GM18870 (cell line): ENCODE measurements around the gene SH3YL1.
"Not testable (repeated sequence)": the region's sequence is repeated elsewhere in the genome, so short reads cannot be mapped to it uniquely, and the experiment has no call there.

Experiments
- ATAC-seq: cut with Tn5 transposase; IDR thresholded peaks from one replicate; pipeline ENCODE4 v1.9.1; 2021; ENCODE audit warnings: moderate library complexity; ENCODE audit not compliant: unreplicated experiment

Gene SH3YL1

DNA sequence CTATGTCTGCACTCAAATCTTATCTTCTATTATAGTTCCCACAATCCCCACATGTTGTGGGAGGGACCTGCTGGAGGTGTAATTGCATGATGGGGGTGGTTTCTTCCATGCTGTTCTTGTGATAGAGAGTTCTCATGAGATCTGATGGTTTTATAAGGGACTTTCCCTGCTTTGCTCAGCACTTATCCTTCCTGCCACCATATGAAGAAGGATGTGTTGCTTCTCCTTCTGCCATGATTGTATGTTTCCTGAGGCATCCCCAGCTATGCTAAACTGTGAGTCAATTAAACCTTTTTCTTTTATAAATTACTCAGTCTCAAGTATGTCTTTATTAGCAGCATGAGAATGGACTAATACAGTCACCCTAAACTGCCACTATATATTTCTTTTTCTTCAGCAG lies 79.1 kb downstream of the SH3YL1 start:
- ATAC-seq = no peak

DNA sequence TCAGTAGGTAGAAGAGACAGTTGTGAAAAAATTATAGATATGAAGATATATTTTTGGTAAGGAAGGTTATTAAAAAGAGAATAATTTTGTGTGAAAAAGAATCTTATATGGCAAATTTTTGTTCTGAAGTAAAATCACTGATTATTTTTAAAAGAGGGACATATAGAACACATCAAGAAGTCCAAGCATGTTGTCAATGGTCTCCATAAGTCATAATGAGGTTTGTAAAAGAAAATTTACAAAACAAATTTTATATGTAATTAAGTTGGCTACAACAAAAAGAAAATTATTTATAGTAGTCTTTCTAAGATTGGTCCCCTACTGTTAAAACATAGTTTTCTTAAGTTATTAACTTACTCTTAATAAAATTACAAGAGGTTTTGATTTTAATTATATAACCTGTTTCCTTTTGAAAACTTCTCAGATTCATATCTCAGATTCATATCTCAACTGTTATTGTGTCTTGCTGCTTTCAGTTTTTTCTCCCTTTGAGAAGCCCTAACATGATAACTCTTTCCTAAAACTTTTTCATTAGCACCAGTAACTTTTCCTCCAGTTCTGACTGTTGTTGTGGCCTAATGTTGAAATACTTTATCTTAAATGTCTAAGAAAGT lies 81.2 kb downstream of the SH3YL1 start:
- ATAC-seq = no peak

DNA sequence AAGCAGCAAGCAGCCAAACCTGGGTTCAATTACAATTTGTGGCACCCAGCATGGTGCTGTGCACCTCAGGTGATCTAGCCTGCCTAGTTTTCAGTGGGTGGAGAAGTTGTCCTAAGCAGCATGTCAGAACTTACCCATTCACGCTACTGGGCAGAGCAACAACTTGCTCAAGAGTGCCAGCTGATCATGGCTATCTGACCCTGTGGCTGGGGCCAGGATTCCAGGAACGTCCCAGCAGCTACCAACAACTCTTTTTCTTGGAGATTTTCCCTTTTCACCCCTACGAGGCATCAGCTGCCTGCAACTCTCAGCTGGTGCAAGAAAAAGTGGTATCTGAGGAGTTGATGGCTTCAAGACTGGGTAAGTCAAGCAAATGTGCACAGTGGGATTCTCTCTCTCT lies 83.5 kb downstream of the SH3YL1 start:
- no peak for ATAC-seq

GRCh38 chr2:179886-180285 lies 83.9 kb downstream of the SH3YL1 start:
- no peak for ATAC-seq

- no peak for ATAC-seq
Measured at GRCh38 chr2:177733-178132, 86.1 kb downstream of the SH3YL1 start.

- ATAC-seq = no peak
Measured at GRCh38 chr2:176917-177316, 86.9 kb downstream of the SH3YL1 start.

GRCh38 chr2:175880-176820 lies 87.7 kb downstream of the SH3YL1 start:
- ATAC-seq = no peak

DNA sequence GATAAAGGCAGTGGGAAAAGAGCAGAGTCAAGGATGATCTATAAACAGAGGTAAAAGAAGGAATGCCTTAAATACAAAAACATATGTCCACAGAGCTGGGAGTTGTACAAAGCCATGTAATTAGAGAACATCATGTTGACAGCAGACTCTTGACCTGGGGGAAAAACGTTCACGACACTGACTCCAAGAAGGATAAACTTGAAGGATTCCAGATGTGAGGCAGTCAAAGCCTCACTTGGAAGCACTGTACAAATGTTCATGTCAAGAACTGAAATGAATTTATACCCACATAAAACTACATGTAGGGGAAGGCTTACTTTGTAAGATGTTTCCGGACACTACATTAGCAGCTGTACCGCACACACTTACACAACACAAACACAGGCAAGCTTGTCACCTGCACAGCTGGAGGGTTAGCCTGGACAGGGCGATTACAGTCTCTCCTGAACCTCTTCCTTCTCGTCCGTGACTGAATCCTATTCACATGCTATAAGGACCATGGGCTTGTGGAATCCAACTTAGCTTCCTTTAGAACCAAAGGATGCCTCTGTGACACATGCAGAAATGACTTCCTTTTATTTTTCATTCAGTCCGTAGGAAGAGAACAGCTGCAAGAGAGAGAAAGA lies 88.6 kb downstream of the SH3YL1 start:
- ATAC-seq = no peak

GRCh38 chr2:172120-172519 lies 91.7 kb downstream of the SH3YL1 start:
- ATAC-seq = not testable (repeated sequence)

GRCh38 chr2:169741-170140 lies 94.1 kb downstream of the SH3YL1 start:
- ATAC-seq = no peak
